ENCODE results near the gene PROK1.

PROK1 gene

DNA sequence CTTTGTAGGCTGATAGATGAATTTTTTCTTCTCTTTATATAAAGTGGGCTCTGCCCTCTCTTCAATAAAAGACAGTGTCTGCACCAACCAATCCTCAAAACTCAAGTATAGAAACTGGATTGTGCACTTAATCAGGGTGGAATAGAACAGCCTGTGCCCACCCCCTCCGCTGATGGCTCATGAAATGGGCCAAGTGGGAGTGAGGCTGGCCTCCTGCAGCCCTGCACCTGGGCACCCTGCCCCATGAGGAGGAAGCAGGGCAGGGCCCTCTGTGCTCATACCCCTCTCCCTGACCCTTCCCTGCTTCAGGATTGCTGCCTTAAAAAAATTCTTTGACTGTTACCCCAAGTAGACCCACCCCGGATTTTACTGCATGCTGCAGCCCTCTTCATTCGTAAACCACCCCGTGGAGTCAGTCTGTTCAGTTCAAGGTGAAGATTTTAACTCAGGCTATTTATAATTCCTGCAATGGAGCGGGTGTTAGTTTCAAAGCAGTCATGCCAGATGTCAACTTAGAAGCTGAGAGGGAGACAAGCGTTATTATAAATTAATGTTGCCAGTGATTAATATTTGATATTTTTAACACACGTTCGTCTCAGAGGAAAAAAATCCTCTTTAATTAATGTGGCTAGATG, 15.8 kb downstream of the PROK1 start:
- no peak for DNase-seq

DNA sequence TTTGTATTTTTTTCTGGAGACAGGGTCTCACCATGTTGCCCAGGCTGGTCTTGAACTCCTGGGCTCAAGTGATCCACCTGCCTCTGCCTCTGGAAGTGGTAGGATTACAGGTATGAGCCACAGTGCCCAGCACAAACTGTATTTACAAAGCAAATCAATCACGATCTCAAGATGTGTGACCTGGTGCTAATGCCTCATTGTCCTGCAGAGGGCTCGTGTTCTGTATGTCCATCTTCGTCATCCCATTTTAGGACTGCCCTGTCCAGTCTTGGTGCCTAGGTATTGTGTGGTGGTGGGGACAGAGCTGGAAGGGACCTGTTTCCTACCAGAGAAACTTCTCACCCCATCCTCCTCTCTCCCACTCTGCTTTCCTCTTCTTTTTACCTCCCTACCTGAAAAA, 20.2 kb downstream of the PROK1 start:
- DNase-seq = no peak

GRCh38 chr1:110472546-110472945, 21.6 kb downstream of the PROK1 start:
- DNase-seq = no peak

DNA sequence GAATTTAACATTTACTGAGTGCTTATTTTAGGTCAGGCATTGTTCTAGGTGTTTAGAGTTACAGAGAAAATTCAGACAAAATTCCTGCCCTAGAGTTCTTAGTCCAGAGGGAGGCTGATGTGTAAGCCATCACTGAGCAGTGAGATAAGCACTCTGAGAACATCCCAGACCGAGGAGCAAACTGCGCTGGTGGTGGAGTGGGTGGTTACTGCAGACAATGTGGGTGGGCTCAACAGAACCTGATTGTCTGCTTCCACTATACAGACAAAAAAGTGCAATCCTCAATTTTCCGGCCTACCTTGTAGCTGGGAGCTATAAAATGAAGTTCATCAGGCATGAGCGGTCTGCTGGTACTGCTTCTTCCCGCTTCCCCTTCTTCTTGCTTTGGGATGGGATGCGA, 23.5 kb downstream of the PROK1 start:
- no peak for DNase-seq

- DNase-seq = no peak
Observed at GRCh38 chr1:110475362-110476027, 24.5 kb downstream of the PROK1 start.

DNA sequence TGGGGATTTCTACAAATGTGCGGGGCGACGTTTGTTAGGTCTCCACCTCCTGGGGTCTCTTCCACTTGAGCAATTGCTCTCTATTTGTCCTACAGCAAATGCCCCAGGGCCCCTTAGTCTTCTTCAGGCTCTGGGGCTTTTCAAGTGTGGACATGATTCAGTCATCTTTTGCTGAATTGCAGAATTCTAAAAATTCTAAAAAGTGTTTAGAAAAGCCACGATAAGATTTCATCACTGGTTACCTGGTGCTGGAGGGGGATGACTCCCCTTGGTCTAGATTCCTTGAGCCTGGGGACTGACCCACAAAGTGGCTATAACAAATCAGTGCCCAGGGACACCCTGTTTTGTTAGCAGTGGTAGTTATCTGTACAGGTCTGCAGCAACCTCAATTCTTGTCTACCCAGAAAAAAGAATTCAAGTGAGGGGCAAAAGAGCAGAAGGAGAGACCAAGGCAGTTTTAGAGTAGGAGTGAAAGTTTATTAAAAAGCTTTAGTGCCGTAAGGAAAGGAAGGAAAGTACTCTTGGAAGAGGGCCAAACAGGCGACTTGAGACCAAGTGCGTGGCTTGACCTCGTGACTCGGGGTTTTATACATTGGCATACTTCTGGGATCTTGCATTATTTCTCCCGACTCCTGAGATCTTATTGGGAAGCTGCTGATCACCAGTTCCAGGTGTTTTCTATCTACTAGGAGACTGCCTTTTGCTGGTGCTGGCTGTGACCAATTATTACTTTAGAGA, 25.2 kb downstream of the PROK1 start:
- DNase-seq = no peak

GRCh38 chr1:110477041-110477440, 26.1 kb downstream of the PROK1 start:
- DNase-seq = no peak

DNA sequence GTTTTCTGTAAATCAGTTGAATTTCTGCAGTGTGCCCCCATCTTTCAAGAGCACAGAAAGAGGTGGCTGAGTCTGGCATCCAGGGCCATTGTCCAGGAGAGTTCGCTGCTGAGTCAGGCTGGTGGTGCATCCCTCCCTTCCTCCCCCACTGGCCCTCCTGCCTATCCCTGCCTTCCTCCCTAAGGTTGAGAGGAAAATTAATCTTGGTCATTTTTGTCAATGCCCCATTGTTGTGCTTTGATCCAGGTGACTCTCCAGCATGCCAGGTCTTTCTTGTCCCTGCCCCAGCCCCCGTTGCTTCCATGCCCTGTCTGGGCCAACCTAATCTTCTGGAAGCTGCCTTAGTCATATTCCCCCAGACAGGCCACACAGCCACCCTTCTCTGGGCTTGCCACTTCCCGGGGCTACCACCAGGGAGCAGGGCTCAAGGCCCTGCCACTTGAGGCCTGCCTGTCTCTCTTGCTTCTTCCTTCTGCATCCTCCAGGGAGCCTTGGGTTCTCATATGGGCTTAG, 26.6 kb downstream of the PROK1 start:
- DNase-seq = no peak

GRCh38 chr1:110477967-110478640, 27.2 kb downstream of the PROK1 start:
- DNase-seq = no peak

DNA sequence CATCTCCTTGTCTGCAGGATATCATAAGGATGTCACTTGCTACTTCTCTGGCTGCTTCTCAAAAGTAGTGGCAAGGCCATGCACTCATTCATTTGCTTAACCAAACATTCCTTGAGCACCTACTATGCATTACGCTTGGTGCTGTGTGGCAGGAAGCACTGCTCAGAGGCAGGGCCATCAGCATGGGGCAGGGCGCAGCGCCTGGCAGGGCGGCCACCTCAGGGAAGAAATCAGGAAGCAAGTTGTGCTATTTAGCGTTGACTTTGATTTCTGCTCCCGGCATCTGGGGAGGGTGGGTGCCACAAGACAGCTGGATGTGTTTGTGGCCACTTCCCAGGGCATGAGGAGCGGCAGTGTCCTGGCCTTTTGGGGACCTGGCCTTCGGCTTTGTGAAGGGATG, 27.9 kb downstream of the PROK1 start:
- no peak for DNase-seq

DNA sequence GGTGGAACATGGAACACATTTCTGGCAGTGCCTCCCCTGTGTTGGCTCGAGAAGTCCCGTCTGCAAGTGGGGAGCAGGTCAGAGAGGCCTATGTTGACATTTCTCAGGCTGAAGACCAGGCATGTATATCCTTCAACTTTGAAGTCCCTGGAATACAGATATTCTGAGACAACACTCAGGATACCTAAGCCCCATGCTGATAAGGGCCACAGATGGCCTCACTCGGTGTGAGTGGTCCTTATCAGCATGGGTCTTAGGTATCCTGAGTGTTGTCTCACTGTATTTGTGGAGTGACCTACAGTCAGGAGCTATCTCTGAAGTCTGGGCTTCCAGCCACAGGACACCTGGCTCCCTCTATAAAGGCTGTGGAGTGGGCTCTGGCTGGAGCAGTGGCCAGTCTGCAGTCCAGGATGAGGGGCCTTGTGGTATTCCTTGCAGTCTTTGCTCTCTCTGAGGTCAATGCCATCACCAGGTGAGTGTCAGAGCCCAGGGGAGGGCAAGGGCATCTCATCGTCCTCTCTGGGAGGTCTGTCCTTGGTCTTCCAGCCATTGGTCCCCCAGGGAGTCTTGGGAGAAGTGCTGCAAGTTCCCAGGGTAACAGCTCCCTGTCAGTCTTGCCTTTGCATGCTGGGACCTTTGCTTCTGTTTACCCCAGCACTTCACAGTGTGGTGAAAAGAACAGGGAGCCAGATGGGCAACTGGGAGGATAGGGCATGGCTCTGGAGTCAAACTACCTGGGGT, 29.6 kb downstream of the PROK1 start:
- no peak for DNase-seq

- DNase-seq = no peak
Observed at GRCh38 chr1:110481968-110482623, 31.1 kb downstream of the PROK1 start.

DNA sequence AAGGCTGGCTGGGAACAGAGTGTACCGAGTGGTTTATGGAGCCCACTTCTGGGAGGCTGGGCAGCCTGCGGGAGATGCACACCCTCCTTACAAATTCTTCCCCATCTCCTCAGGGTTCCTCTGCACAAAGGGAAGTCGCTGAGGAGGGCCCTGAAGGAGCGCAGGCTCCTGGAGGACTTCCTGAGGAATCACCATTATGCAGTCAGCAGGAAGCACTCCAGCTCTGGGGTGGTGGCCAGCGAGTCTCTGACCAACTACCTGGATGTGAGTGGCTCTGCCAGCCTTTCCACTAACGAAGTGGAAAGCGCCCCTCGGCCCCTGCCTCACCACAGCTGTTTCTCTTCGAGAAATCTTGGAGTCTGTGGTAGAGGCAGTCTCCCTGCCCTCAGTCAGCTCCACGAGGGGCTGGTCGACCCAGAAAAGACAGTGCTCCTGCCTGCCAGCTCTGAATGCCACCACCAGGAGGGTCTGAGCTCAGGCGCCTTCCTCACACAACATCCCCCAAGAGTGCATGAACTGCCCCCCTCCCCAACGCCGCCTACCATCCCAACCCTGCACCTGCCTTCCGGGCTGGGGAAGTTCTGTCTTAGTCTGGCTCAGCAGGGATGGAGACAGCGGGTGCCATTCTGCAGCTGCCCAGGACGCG, 31.8 kb downstream of the PROK1 start:
- DNase-seq = no peak

- DNase-seq = no peak
Observed at GRCh38 chr1:110483308-110483685, 32.3 kb downstream of the PROK1 start.

DNA sequence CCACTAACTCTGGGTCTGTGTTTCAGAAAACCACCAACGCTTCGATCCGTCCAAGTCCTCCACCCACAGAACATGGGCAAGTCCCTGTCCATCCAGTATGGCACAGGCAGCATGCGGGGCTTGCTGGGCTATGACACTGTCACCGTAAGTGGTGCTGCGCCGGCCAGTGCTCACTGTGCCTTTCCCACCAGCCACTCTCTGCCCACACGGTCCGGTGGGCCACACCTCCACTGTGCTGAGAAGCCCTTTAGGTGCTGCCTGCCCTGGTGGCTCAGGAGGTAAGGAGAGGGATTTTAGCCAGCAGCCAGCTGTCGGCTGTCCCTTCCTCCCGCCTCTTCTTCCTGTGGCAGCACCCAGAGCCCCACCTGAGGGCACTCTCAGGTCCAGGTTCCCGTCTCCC, 33.9 kb downstream of the PROK1 start:
- no peak for DNase-seq

DNA sequence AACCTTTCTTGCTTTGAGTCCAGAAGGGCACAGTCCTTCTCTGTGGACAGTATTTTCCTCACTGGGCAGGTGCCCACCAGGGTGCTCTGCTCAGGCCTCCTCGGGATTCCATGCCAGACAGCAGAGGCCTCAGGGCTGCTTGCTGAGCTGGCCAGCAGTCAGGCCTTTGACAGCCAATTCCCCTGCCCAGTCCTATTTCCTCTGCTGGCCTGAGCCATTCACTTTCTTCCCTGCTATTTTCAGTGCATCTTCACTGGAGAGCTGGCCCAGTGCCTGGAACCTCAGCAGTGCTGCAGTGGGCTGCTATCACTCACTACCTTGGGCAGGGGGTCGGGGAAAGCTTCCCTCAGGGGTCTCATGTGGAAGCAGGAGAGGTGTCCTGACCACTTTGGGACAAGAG, 34.8 kb downstream of the PROK1 start:
- no peak for DNase-seq

GRCh38 chr1:110487726-110488125, 36.8 kb downstream of the PROK1 start:
- DNase-seq = no peak

DNA sequence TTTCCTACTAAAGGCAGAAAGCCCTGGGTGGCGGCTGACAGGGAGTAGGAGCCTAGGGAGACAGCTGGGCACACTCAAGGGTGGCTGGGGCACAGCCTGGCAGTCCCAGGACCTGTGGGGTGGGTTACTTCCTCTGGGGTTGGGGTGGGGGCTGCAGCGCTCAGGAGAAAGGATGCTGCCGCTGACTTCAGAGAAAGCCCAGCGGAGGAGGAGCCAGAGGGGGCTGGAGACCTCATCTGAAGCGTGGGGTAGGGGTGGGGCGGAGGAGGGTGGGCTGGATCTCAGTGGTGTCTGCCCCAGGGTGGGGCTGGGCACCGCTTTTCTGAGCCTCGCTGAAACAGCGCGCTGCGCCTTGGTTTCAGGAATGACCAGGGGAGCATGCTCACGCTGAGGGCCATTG, 37.2 kb downstream of the PROK1 start:
- no peak for DNase-seq

GRCh38 chr1:110488867-110489266, 37.9 kb downstream of the PROK1 start:
- no peak for DNase-seq

- DNase-seq = no peak
Observed at GRCh38 chr1:110489406-110489805, 38.5 kb downstream of the PROK1 start.

GRCh38 chr1:110489973-110490542, 39.1 kb downstream of the PROK1 start:
- DNase-seq = no peak

All from CD4-positive, alpha-beta T cell treated with Interferon gamma for 1 hour (primary cell).